Activated effector memory CD4-positive, alpha-beta T cell treated with Interleukin-2 at 50 U/mL for 16 hours (primary cell): ENCODE data around the gene PLIN4.

Experiments
- DNase-seq: peaks from one replicate; pipeline ENCODE4 v3.0.0-alpha.2; 2020

Gene PLIN4

GRCh38 chr19:4504891-4505569 is 13.3 kb downstream of the PLIN4 start:
- DNase-seq: no peak

- no peak for DNase-seq
Measured at GRCh38 chr19:4504297-4504701, 14.0 kb downstream of the PLIN4 start.

GRCh38 chr19:4503825-4504170 is 14.5 kb downstream of the PLIN4 start:
- no peak for DNase-seq

GRCh38 chr19:4503132-4503824 is 15.0 kb downstream of the PLIN4 start:
- DNase-seq: no peak

DNA sequence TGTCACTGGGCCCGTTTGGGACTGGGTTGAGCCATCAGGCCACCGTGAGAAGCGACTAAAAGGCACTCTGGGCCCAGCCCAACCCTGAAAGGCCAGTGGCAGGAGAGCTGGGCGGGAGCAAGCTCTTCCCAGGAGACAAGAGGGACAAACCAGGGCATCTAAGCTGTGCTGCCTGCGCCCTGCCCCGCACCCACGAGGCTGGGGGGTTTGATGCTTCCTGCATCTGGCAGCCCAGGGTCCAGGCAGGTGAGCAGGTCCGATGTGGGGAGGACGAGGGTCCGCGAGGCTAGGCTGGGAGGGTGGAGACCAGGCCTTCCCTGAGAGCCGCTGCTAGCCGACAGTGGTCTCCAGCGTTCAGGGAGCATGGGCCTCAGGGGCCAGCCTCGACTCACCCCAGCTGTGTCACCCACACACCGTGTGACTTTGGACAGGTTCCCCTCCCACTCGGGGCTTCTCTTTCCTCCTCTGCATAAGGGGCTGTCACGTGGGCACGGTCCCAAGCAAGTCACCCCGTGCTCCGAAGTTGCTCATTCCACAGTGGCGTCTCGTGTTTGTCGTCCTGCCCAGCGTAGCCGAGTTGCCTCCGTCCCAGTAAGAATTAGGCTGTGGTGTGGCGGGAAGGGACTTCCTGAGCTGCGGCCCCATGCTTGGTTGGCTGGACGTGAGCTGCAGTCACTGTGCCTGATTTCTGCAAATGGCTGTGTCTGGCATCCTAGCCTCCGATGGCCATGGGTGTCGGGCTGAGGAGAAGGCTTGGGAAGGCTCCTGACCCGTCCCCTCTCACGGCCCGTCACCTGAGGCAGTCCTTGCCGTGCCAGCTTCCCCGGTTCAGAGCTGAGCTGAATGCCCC is 15.8 kb downstream of the PLIN4 start:
- DNase-seq: no peak

GRCh38 chr19:4501691-4502090 is 16.6 kb downstream of the PLIN4 start:
- DNase-seq: no peak

DNA sequence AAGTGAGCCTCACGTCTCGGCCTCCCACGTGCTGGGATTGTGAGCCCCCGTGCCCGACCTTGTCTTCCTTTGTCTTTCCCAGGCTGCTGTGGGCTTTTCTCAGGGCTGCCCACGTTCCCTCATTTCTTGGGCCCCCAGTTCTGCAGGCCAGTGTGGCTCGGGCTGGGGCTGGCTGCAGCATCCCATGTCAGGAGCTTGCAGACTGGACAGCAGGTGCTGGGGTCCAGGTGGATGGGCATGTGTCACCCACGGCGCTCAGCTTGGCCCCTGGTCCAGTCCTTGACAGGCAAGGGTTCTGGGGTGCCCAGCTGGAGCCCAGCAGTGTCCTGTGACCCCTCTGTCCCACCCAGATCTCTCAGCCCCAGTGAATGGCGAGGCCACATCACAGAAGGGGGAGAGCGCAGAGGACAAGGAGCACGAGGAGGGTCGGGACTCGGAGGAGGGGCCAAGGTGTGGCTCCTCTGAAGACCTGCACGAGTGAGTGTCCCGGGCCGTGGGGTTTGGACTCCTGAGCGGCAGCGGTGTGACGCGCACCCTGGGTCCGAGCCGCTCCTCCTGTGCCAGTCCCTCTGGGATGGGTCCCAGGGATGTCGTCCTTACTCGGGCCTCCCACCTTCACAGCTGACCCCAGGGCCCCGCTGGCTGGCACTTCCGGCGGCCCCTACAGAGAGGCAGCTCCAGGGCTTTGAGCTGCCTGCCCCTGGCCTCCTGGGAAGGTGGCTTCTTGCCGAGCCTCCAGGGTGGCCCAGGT is 17.3 kb downstream of the PLIN4 start:
- no peak for DNase-seq

DNA sequence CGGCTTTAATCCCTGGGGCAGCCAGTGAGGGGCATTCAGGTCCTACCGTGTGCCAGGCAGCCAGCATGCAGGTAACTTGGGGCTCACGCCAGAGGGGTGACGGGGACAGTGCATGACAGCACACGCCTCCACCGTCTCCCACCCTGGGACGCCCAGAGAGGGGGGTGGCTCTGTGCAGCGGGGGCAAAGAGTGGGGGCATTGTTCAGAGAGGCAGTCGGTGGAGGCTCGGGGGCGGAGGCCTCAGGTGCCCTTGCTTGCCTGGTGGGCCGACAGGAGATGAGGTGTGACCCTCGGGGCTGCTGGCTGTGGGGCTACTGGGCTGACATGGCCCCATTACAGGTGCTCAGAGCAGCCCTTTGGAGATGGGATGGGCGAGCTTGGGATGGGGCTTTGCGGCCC is 18.4 kb downstream of the PLIN4 start:
- DNase-seq: no peak

GRCh38 chr19:4499318-4499717 is 19.0 kb downstream of the PLIN4 start:
- no peak for DNase-seq

GRCh38 chr19:4498694-4499093 is 19.6 kb downstream of the PLIN4 start:
- DNase-seq: no peak

DNA sequence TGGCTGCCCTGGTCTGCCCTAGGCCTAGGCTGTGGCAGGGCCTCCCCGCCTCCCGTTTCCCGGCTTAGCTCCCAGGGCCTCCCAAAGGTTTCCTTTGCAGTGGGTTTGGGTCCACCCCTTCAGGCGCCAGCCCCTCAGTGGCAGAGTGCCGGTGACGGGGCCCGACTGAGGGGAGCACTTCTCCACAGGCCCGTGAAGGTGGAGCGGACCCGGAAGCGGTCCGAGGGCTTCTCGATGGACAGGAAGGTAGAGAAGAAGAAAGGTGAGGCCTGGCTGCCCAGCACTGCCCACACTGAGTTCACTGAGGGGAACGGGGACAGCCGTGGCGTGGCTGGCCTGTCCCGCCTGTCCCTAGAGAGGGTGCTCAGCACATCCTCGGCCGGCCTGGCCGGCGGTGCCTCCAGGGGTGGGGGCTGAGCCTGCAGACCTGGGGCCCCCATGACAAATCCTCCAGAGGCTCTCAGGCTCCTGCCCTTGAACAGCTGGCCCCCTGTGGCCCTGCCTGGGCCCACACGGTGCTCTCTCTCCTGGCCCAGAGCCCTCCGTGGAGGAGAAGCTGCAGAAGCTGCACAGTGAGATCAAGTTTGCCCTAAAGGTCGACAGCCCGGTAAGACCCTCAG is 20.4 kb downstream of the PLIN4 start:
- DNase-seq: no peak

- no peak for DNase-seq
Measured at GRCh38 chr19:4496304-4496703, 22.0 kb downstream of the PLIN4 start.

DNA sequence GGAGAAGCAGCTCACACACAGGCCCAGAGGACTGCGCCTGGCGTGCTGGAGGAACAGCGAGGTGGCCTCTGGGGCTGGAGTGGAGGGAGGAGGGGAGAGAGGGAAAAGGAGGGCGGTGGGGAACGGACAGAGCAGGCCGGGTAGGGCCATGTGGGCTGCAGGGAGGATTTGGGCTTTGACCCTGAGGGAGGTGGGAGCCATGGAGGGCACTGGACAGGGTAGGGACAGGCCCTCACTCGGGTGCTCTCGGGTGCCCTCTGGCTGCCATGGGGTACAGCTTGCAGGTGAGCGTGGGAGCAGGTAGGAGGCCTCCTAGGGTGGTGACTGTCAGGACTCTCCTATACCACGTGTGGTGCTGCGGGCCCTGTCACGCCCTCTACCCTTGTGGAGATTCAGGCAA is 22.8 kb downstream of the PLIN4 start:
- no peak for DNase-seq

DNA sequence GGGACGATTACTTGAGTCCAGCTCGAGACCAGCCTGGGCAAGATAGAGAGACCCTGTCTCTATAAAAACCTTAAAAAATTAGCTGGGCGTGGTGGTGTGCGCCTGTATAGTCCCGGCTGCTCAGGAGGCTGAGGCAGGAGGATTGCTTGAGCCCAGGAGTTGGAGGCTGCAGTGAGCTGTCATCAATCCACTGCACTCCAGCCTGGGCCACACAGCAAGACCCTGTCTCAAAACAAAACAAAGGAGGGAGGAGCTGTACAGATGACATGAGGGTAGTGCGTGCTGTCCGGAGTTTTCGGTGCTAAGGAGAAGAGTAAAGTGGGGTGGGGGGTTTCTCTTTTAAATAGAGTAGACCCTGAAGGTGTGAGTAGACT is 23.6 kb downstream of the PLIN4 start:
- no peak for DNase-seq

DNA sequence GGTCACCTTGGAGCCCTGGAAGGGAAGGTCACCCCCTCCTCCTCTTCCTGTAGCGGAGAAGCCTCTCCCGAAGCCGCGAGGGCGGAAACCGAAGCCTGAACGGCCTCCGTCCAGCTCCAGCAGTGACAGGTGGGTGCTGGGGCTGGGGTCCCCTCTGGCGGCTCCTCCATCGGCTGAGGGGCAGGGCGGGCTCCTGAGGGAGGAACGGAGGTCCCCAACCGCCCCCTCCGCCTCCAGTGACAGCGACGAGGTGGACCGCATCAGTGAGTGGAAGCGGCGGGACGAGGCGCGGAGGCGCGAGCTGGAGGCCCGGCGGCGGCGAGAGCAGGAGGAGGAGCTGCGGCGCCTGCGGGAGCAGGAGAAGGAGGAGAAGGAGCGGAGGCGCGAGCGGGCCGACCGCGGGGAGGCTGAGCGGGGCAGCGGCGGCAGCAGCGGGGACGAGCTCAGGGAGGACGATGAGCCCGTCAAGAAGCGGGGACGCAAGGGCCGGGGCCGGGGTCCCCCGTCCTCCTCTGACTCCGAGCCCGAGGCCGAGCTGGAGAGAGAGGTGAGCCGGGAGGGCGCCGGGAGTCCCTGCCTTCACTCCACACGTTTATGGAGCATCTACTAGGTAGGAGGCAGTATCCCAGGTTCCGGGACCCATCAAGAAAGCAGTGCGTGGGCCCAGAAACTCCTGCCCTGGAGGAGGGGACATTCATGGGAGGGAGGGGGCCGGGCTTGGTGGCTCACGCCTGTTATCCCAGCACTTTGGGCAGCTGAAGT is 24.2 kb downstream of the PLIN4 start:
- DNase-seq: no peak

DNA sequence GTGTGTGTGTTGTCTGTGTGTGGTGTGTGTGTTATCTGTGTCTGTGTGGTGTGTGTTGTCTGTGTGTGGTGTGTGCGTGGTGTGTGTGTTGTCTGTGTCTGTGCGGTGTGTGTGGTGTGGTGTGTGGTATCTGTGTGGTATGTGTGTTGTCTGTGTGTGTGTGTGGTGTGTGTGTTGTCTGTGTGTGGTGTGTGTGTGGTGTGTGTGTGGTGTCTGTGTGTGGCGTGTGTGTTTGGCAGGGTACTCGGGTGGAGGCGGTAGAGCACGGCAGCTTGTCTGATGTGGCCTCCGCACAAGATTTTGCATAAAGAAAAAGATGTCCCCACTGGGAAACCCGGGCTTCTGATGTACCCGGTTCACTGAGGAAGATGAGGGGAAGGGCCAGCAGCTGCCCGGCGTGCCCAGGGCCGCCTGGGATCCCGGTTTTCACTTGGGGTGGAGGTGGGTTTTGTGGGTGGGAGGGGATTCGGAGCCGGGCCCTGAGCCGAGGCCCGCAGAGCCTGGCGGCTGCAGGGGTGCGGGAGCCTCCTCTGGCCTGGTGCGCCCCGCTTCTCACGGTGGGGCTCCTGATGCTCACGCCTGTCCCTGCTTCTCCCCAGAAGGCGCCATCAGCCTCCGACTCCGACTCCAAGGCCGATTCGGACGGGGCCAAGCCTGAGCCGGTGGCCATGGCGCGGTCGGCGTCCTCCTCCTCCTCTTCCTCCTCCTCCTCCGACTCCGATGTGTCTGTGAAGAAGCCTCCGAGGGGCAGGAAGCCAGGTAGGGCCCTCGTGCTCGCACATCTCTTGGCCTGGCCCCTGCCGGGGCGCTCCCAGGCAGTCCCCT is 25.0 kb downstream of the PLIN4 start:
- no peak for DNase-seq

- no peak for DNase-seq
Measured at GRCh38 chr19:4492337-4493103, 25.8 kb downstream of the PLIN4 start.

DNA sequence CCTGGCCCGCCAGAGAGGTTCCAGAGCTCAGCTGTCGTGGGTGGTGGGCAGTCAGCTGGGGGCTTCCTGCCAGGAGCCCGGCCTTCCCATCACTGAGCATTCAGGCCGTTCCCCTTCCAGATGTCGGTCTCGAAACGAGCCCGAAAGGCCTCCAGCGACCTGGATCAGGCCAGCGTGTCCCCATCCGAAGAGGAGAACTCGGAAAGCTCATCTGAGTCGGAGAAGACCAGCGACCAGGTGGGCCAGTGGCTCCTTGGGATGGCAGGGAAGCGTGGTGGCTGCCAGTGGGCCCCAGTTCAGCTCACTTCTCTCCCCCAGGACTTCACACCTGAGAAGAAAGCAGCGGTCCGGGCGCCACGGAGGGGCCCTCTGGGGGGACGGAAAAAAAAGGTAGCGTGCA is 26.8 kb downstream of the PLIN4 start:
- DNase-seq: no peak

- no peak for DNase-seq
Measured at GRCh38 chr19:4488496-4488895, 29.8 kb downstream of the PLIN4 start.

- DNase-seq: no peak
Measured at GRCh38 chr19:4487572-4487971, 30.7 kb downstream of the PLIN4 start.
